Uterus (tissue), 2 donors: ENCODE measurements around the gene PBXIP1.

Source experiments
- POLR2A ChIP-seq, 2 donors: fragments of 450-650 bp; IDR thresholded peaks; one replicate each; pipeline ENCODE4 v1.6.1; 2016; ENCODE audit warnings: antibody characterized with exemption in 2 of 2, mild to moderate bottlenecking in 1 of 2, moderate library complexity in 1 of 2
- TF ChIP-seq, protein P1 (sequence below), 4 experiments: fragments of 200-600 bp in 2 of 4; fragments of 450-650 bp in 2 of 4; sonication (generic) in 2 of 4; IDR thresholded peaks; one replicate each; pipeline ENCODE4 v1.5.1; 2016 to 2019; ENCODE audit warnings: antibody characterized with exemption in 4 of 4, mild to moderate bottlenecking in 2 of 4, moderate library complexity in 1 of 4

- TF ChIP-seq, protein P1, sequence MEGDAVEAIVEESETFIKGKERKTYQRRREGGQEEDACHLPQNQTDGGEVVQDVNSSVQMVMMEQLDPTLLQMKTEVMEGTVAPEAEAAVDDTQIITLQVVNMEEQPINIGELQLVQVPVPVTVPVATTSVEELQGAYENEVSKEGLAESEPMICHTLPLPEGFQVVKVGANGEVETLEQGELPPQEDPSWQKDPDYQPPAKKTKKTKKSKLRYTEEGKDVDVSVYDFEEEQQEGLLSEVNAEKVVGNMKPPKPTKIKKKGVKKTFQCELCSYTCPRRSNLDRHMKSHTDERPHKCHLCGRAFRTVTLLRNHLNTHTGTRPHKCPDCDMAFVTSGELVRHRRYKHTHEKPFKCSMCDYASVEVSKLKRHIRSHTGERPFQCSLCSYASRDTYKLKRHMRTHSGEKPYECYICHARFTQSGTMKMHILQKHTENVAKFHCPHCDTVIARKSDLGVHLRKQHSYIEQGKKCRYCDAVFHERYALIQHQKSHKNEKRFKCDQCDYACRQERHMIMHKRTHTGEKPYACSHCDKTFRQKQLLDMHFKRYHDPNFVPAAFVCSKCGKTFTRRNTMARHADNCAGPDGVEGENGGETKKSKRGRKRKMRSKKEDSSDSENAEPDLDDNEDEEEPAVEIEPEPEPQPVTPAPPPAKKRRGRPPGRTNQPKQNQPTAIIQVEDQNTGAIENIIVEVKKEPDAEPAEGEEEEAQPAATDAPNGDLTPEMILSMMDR (IDR thresholded peaks at IDR 0.05): no peak
- no peak for TF ChIP-seq POLR2A (IDR thresholded peaks at IDR 0.05)
Measured at GRCh38 chr1:154971341-154971998, 15.6 kb upstream of the PBXIP1 start.
